GM19025 (cell line): ENCODE data around the gene FBXO44.

ENCODE experiments used
- ATAC-seq: cut with Tn5 transposase; IDR thresholded peaks from one replicate; pipeline ENCODE4 v1.9.1; 2021; ENCODE audit warnings: mild to moderate bottlenecking, low read depth, moderate library complexity; ENCODE audit not compliant: unreplicated experiment

FBXO44 gene

DNA sequence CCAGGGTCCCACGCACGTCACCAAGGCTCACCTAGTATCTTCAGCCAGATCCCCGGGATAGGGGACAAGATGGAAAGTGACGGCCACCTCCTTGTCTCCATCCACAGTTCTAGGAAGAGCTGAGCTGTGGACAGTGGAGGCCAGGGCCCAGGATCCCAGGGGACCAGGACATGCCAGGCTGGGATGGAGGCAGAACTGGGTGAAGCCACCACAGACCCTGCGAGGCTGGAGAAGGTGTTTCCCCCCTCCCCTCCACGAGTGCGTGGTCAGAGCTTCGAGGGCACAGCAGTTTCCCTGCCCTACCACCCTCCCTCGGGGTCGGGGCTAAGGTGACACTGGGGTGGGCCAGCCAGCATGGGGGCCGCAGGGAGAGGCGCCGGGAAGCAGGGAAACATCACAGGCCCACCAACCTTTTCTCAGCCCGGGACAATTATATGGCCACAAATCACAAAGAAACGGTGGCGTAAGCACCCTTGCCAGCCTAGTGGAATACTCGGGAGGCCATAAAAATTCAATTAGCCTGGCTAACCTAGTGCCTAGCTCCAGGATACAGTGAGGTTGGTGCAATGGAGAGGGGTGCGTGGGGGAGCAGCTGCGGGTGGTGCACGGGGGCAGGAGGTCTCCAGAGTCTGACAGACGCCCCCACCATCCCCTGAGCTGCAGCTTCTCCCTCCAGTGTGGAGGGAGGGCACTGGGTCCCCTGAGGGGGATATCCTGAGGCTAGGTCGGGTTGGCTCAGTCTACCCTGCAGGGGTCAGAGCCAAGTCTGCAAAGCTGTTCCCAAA lies 50.2 kb downstream of the FBXO44 start:
- no peak for ATAC-seq

DNA sequence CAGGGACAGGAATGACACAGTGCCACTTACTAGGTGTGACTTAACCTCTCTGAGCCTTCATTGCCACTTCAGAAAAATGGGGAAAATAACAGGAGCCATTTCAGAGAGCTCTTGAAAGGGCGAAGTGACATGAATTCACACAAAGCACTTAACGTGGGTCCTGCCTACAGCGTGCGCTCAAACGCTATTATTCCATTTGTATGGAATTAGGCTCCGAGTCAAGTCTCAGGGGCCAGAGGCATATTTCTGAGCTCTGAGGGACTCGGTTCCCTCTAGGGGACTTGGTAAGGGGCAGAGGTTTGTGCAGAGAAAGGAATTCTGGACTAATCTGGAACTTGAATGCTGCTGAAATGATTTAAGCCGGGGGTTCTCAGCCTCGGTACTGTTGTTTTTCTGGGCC lies 50.9 kb downstream of the FBXO44 start:
- no peak for ATAC-seq

DNA sequence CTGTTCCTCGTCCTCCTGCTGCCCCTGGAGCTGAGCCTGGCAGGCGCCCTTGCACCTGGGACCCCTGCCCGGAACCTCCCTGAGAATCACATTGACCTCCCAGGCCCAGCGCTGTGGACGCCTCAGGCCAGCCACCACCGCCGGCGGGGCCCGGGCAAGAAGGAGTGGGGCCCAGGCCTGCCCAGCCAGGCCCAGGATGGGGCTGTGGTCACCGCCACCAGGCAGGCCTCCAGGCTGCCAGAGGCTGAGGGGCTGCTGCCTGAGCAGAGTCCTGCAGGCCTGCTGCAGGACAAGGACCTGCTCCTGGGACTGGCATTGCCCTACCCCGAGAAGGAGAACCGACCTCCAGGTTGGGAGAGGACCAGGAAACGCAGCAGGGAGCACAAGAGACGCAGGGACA lies 51.6 kb downstream of the FBXO44 start:
- ATAC-seq, result no peak

DNA sequence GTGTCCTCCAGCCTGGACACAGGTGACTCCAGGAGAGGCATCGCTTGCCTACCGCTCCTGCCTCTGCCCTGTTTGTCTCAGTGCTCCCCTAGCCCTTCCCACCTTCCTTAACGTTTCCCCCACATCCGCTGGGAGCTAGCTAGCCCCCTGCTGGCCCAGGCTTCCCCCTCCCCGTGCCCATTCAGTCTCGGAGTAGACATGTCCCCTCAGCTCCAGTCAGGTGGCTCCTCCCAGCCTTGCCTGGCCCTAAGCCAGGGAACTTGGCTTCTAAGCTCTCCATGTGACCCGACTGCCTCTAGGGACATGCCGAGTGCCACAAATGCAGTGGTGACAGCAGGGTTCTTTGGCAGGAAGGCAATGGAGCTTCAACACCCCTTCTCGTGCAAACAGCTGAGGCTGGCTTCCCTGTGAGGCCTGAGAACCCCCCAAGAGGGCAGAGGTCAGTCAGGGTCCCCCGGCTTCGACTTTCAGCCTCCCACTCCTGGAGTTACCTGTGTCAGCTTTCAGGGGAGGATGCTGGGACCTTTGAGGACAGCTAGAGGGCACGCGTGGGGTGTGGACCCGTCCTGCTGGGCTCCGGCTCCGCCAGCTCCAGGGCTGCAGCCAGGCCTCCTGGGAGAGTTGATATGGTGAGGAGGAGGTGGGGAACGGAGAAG lies 53.1 kb downstream of the FBXO44 start:
- no peak for ATAC-seq

DNA sequence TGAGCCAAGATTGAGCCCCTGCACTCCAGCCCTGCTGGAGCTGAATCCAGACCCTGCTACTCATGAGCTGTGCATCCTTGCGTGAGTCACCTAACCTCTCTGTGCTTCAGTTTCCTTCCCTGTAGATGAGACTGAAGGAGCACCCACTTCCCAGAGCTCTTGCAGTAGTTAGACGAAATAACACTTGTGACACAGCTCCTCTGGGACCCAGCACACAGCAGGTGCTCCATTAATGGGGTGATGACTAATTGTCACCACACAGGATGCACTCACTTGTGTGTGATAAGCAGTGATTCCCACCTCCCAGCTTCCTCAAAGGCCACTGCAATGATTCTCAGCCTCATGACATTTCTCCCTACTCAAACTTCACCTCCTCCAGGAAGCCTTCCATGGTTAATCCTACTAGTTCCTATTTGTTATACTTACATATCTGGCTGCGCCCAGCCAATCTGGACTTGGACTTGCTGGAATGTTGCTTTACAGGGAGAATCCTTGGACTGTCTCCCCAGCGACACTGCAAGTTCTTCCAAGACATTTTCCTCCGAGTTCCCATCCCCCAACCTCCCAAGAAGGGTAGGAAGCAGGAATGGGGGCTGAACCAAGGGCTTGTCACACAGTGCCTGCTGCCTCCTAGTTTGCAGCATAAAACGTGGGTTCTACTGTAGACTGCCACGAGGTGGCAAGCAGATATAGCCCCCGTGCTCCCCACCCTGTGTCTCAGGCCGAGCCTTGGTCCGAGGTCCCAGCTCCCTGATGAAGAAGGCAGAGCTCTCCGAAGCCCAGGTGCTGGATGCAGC lies 54.1 kb downstream of the FBXO44 start:
- ATAC-seq, result no peak

GRCh38 chr1:11711490-11711889 lies 56.8 kb downstream of the FBXO44 start:
- no peak for ATAC-seq

DNA sequence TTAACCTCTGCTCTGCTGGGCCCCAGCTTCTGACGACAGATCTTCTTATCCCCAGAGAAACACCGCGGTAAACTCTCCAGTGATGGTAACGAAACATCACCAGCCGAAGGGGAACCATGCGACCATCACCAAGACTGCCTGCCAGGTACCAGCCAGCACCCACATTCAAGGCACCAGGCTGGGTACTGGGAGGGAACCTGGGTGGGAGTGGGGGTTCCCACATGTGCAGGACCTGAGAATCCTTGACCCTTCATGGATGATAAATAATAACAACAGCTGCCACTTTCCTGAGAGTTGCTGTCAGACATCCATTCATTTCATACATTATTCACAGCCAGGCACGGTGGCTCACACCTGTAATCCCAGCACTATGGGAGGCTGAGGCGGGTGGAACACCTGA lies 57.6 kb downstream of the FBXO44 start:
- no peak for ATAC-seq
